ENCODE measurements around the gene PACS2.

DNA sequence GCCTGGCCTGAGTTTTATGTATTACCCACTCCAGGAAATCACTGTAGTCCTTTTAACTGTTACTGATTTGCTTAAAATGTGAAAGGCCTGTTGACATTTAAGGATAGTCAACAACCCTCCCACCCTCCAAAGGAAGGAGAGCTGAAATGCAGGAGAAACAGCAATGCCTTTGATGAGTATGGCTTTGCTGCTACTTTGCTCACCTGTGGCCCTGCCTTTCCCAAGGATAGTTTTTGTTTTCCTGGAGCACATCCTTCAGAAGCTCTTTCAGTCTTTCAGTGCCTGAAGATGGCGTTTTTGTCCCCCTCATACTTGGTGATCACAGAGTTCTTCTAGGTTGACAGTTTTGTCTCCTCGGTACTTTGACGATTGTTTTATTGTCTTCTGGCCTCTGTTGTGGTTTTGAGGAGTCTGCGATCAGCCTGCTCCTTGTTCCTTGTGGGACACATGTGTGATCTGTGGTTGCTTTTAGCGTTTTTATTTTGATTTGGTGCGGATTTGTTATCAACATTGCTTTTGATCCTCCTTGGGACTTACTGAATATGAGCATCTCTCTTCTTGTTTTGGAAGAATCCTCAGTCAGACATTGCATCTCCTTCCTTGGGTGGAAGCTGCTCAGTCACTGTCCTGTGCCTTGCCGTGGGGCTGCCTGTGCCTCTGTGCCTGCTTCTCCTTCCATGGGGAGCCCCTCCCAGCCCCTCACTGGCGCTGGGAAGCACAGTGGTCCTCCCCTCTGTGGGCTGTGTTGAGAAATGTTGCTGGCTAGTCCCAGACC lies 17.2 kb downstream of the PACS2 start:
- TF ChIP-seq EZH2phosphoT487 (IDR thresholded peaks at IDR 0.05) = no peak
- TF ChIP-seq, protein P1, sequence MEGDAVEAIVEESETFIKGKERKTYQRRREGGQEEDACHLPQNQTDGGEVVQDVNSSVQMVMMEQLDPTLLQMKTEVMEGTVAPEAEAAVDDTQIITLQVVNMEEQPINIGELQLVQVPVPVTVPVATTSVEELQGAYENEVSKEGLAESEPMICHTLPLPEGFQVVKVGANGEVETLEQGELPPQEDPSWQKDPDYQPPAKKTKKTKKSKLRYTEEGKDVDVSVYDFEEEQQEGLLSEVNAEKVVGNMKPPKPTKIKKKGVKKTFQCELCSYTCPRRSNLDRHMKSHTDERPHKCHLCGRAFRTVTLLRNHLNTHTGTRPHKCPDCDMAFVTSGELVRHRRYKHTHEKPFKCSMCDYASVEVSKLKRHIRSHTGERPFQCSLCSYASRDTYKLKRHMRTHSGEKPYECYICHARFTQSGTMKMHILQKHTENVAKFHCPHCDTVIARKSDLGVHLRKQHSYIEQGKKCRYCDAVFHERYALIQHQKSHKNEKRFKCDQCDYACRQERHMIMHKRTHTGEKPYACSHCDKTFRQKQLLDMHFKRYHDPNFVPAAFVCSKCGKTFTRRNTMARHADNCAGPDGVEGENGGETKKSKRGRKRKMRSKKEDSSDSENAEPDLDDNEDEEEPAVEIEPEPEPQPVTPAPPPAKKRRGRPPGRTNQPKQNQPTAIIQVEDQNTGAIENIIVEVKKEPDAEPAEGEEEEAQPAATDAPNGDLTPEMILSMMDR (IDR thresholded peaks at IDR 0.05) = no peak
